GM19395 (cell line): ENCODE measurements around the gene RALA.
"Not testable (repeated sequence)": the region's sequence is repeated elsewhere in the genome, so short reads cannot be mapped to it uniquely, and the experiment has no call there.

ENCODE experiments used
- ATAC-seq: cut with Tn5 transposase; IDR thresholded peaks from one replicate; pipeline ENCODE4 v1.9.1; 2021; ENCODE audit warnings: mild to moderate bottlenecking, moderate library complexity; ENCODE audit not compliant: unreplicated experiment

The RALA gene

GRCh38 chr7:39721919-39722597 lies 98.7 kb downstream of the RALA start:
- ATAC-seq, result no peak

- ATAC-seq, result no peak
Observed at GRCh38 chr7:39727231-39728012, 104.0 kb downstream of the RALA start.

GRCh38 chr7:39732837-39733804 lies 109.7 kb downstream of the RALA start:
- ATAC-seq, result peak; percentile 96

- no peak for ATAC-seq
Observed at GRCh38 chr7:39733881-39734632, 110.7 kb downstream of the RALA start.

GRCh38 chr7:39734633-39735004 lies 111.2 kb downstream of the RALA start:
- ATAC-seq, result no peak

- no peak for ATAC-seq
Observed at GRCh38 chr7:39735903-39736302, 112.5 kb downstream of the RALA start.

GRCh38 chr7:39741942-39742623 lies 118.7 kb downstream of the RALA start:
- no peak for ATAC-seq

- no peak for ATAC-seq
Observed at GRCh38 chr7:39744620-39745019, 121.2 kb downstream of the RALA start.

GRCh38 chr7:39745320-39745719 lies 121.9 kb downstream of the RALA start:
- no peak for ATAC-seq

GRCh38 chr7:39746103-39746819 lies 122.9 kb downstream of the RALA start:
- no peak for ATAC-seq

- no peak for ATAC-seq
Observed at GRCh38 chr7:39749177-39749576, 125.8 kb downstream of the RALA start.

- ATAC-seq, result no peak
Observed at GRCh38 chr7:39749717-39750116, 126.3 kb downstream of the RALA start.

GRCh38 chr7:39750253-39751077 lies 127.1 kb downstream of the RALA start:
- ATAC-seq, result no peak

GRCh38 chr7:39753237-39753636 lies 129.9 kb downstream of the RALA start:
- not testable (repeated sequence) for ATAC-seq

- ATAC-seq, result no peak
Observed at GRCh38 chr7:39753823-39754325, 130.5 kb downstream of the RALA start.

- no peak for ATAC-seq
Observed at GRCh38 chr7:39754326-39755120, 131.2 kb downstream of the RALA start.

GRCh38 chr7:39757604-39758003 lies 134.2 kb downstream of the RALA start:
- no peak for ATAC-seq
